ENCODE data around the gene ACVR2A. TPM values are rescaled to one million over a fixed set of nuclear protein-coding genes. Genes with fewer than 3 reads are reported as not detected.

Gene ACVR2A
- polyA plus RNA-seq, 10 donors, result 13.0 to 34.3 (median 20.8) TPM

- no peak for DNase-seq
These were observed 71.9 kb downstream of the ACVR2A start for GRCh38 chr2:147916723-147917122.

- no peak for DNase-seq
These were observed 72.3 kb downstream of the ACVR2A start for GRCh38 chr2:147917161-147917560.

GRCh38 chr2:147923846-147924245 is 79.0 kb downstream of the ACVR2A start:
- DNase-seq, result no peak

- DNase-seq, result no peak
These were observed 79.8 kb downstream of the ACVR2A start for GRCh38 chr2:147924647-147925046.

- DNase-seq, result peak in 1 of 3 donors; percentile 26
These were observed 81.1 kb downstream of the ACVR2A start for GRCh38 chr2:147925886-147926285.

- DNase-seq, result no peak
These were observed 82.3 kb downstream of the ACVR2A start for GRCh38 chr2:147927053-147927588.

- no peak for DNase-seq
These were observed 89.1 kb downstream of the ACVR2A start for GRCh38 chr2:147933931-147934330.

- DNase-seq, result no peak
These were observed 90.2 kb downstream of the ACVR2A start for GRCh38 chr2:147934881-147935620.

- peak; percentile 8 to 45 (median 26) for DNase-seq
These were observed 93.0 kb downstream of the ACVR2A start for GRCh38 chr2:147937744-147938349.

GRCh38 chr2:147939313-147939712 is 94.5 kb downstream of the ACVR2A start:
- DNase-seq, result no peak

- DNase-seq, result no peak
These were observed 100.8 kb downstream of the ACVR2A start for GRCh38 chr2:147945660-147946059.

- DNase-seq, result no peak
These were observed 107.3 kb downstream of the ACVR2A start for GRCh38 chr2:147952118-147952517.

- no peak for DNase-seq
These were observed 123.7 kb downstream of the ACVR2A start for GRCh38 chr2:147968571-147968970.

GRCh38 chr2:147976102-147976501 is 131.3 kb downstream of the ACVR2A start:
- no peak for DNase-seq

GRCh38 chr2:147977679-147978078 is 132.8 kb downstream of the ACVR2A start:
- DNase-seq, result no peak

Other genes starting within 250 kb of the ACVR2A start
- 10 to 100 TPM; 33.7 to 55.5 (median 45.2) TPM for gene ORC4, start 175.7 kb downstream of the ACVR2A start, polyA plus RNA-seq (ENCODE audit: insufficient read length in 10 of 10)
- 10 to 100 TPM; 16.4 to 27.5 (median 22.4) TPM for gene MBD5, start 176.1 kb downstream of the ACVR2A start, polyA plus RNA-seq (ENCODE audit: insufficient read length in 10 of 10)